ENCODE results near the gene KCTD5.
A peak's percentile ranks its signal among the peaks of the same experiment; 100 is the strongest.
"Not testable (repeated sequence)": the region's sequence is repeated elsewhere in the genome, so short reads cannot be mapped to it uniquely, and the experiment has no call there.

KCTD5 gene

DNA sequence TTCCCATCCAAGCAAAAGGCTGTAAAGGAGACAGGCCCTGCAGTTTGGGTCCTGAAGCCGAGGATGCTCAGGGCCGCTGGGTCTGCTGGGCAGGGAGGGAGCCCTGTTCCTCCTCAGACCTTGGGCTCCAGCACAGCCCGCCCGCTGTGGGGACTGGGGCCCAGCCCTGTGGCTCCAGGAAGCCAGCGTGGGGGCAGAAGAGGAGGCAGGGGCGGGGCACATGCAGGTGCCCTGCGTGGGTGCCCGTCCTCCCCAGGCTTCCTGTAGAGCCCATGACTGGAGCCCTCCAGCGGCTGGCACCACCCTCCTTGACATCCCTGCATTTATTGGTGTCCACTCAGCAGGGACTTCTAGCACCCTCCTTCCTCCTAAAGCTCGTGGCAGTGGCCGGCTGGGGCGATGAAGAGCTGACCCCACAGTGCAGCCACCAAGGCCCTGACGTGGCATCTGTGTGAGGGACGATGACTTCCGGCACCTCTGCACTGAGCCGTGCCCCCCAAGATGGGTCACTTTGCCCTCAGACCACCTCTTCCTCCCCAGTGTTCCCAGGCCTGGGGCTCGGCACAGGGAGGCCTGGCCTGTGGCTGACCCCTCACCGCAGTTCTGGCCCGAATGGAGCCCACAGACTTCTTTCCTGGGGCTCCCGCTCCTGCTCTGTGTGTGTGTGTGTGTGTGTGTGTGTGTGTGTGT is 27.8 kb downstream of the KCTD5 start:
- no peak for DNase-seq (ENCODE audit: low spot score)

GRCh38 chr16:2710711-2711231 is 28.4 kb downstream of the KCTD5 start:
- peak; percentile 32 for DNase-seq (ENCODE audit: low spot score)

GRCh38 chr16:2711370-2712062 is 29.2 kb downstream of the KCTD5 start:
- no peak for DNase-seq (ENCODE audit: low spot score)

- no peak for DNase-seq (ENCODE audit: low spot score)
Observed at GRCh38 chr16:2712063-2712441, 29.7 kb downstream of the KCTD5 start.

DNA sequence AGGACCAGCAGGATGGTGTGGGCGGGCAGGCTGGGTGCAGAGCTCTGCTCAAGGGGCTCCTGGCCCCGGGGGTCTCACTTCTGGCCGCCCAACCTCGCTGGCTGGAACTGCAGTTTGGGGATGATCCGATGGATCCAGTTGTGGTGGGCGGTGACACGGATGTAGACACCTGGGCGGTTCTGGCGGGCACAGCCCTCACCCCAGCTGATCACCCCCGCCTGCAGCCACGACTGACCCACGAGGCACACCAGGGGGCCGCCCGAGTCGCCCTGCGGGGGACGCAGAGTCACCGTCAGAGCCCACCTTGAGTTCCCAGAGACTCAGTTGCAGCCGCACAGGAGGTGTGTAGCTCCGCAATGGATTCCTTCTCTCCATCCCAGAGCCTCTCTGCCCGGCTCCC is 30.2 kb downstream of the KCTD5 start:
- no peak for DNase-seq (ENCODE audit: low spot score)

DNA sequence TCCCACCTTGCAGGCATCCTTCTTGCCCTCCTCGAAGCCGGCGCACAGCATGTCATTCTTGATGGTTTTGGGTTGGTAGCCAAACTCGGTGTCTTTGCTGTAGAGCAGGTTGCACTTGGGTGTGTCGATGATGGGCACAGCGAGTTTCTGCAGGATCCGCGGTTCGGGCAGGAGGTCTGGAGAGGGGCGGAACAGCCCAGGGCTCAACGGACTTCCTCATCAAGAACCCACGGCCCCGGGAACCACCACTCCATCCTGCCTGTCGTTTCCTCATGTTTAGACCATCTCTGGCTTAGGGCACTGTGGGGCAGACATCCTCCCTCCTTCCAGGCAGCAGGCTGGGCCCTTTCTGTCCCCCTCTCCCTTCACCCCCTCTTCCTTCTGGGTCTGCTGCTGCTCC is 31.2 kb downstream of the KCTD5 start:
- DNase-seq (ENCODE audit: low spot score) = no peak

DNA sequence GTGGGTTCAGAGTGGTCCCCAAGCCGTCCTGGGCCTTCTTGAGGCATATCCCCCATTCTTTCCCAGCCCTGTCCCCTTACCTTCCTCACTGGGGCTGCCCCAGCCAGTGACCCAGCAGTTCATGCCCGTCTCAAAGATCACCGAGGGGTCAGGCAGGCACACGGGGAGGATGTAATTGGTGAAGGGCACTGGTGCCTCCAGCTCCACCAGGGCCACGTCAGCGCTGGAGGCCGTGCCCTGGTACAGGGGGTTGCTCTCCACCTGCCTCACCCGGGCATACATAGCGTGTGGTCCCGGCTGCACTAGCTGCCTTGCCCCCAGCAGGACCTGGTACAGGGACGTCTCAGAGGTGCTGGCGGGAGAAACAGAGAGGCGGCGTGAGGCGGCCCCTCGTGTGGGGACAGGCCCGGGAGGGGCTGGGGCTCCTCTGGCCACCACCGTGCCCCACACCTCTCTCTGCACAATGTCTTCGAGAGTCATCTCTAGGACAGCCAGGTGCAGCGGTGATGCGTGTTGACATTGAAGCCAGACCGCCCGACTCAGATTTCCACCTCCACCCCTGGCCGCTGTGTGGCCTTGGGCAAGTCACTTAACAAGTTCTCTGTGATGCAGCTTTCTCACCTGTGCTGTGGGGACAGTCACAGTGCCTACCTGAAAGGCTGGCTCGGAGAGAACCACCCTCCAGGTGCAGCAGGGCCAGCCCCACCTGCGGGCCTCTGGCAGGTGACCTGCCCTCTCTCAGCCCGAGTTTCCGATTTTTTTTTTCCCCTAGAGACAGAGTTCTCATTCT is 31.9 kb downstream of the KCTD5 start:
- DNase-seq (ENCODE audit: low spot score) = no peak

DNA sequence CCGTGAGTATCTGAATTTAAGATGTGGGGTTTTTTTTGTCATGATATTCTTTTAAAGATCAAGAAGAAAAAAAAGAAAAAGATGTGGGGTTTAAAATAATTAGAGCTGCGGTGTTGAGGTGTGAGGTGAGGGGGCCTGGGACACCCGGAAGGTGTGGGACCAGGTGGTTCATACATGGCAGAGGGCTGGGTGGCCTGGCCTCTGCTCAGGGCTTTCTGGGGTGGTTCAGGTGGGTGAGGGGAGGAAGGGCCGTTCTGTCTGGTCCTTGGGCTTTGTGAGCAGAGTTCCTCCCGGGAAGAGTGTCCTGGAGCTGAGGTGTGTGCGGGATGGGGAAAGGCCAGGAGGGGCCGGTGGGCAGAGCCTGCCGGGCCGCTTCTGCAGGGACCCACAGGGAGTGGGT is 32.7 kb downstream of the KCTD5 start:
- DNase-seq (ENCODE audit: low spot score) = no peak

DNA sequence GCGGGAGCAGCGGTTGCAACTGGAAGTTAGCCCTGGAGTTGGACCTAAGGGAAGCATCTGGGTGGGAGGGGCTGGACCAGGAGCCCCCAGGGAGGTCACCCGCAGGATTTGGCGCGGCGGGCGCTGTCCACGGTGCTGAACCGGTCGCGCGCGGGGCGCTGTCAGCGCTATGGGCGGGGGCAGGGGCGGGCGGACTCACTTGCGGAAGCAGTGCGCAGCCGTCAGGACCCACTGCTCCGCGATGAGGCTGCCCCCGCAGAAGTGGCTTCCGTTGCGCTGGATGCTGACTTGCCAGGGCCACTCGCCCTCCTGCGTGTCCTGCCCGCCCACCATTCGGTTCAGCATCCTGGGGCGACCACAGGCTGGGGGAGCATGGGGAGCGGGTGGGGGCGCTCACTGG is 33.2 kb downstream of the KCTD5 start:
- no peak for DNase-seq (ENCODE audit: low spot score)

GRCh38 chr16:2715966-2716885 is 33.9 kb downstream of the KCTD5 start:
- DNase-seq (ENCODE audit: low spot score) = no peak

DNA sequence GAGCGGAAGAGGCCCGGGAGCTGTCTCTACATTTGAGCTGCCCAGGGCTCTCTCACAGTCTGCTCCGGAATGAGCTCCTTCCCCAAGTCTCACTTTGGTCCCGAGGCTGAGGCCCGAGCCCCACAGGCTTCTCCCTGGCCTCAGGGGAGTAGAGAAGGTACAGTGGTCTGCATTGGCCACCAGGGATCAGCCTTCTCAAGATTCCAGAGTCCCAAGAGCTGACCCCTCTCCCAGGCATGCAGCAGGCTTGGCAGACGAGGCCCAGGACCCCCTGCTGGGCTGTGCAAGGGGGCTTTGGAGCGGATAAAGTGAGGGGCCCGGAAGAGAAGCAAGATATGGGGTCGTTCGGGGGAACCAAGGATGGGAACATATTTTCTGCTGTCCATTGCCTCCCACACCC is 34.6 kb downstream of the KCTD5 start:
- DNase-seq (ENCODE audit: low spot score) = peak; percentile 34

DNA sequence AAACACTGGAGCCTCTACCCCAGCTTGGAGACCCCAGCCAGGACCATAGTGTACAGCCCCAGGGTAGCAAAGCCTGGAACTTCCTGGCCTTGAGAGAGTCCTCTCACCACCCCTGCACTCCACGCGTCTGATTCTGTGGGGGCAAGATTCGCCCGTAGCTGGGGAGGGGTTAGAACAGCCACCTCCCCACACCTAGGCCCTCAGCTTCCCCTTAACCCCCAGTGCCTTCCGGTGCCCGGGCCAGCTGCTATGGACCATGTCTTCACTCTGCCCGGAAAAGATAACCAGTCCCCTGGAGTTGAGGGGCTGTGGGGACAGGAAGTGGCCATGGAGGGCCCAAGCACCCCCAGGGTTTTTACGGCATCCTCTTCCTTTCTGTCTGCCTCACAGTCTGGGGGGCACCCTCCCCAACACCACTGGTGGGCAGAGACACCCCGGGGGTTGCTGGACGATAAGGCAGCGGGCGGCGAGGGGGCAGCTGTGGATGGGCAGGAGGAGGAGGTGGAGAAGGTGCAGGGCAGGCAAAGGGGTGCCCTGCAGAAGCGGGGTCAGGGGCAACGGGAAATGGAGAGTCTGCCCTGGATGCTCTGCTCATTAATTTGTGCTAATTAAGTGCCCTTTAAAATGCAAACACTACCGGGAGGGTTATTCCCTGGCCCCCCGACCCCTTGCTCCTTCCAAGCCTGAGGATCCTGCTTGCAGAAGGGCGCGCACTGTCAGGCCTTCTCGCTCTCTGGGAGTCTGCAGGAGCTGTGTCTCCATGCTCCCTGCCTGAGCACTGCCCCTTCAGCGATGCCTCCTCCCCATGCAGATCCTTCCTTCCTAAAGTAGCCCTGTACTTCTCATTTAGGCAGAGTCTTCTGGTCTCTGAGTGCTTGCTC is 35.3 kb downstream of the KCTD5 start:
- DNase-seq (ENCODE audit: low spot score) = no peak

DNA sequence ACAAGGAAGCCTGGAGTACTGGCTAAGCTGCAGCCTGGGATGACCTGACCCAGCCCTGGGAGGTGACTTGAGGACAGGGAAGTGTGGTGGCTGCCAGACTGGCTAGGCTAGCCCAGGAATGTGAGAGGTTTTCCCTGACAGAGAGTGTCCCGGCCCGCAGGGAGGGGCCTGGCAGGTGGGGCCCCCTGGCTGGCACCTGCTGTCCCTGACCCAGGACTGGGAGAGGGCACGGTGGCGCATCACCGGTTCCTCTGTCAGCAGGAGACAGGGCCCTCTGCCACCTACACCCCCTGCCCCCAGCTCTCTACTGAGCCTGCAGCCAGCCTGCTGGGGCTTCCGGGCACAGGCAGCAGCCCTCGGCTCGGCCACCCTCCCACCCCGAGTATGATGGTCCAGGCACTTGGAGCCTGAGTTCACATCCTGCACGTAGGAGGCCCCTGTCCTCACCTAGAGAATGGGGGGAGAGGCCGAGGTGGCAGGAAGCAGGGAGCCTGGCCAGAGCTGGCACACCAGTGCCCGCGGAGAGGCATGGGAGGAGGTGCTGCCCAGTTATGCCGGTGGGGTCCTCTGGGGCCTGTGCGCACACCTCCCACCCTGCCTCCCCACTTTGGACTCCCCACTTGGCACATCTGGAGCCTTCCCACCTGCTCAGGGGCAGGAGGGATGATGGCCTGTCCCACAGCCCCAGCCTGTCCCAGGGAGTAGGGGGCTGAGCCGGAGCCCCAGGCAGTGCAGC is 37.2 kb downstream of the KCTD5 start:
- DNase-seq (ENCODE audit: low spot score) = no peak

DNA sequence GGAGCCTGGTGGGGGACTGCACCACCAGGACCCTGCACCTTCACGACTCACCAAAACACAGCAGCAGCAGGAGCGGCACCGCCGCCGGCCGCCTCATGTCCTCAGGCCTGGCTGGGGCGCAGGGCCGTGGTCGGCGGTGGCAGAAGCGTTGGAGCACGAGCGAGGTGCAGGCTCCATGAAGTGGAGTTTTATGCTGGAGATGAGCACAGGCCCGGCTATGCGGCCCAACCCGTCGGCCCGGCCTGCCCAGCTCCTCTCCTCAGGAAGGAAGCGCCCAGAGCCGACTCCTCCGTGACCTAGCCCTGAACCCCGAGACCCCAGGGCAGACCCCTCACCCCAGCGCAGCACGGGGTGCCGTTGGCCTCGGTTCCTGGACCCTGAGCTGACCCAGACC is 37.7 kb downstream of the KCTD5 start, which contains the start of gene PRSS27:
TSS of gene PRSS27 (minus strand) at position 161 of the 394 bp plus-strand sequence. CDS start at position 97, 64 bp downstream.
- DNase-seq (ENCODE audit: low spot score) = no peak

GRCh38 chr16:2720719-2721633 is 38.7 kb downstream of the KCTD5 start:
- DNase-seq (ENCODE audit: low spot score) = peak; percentile 75

DNA sequence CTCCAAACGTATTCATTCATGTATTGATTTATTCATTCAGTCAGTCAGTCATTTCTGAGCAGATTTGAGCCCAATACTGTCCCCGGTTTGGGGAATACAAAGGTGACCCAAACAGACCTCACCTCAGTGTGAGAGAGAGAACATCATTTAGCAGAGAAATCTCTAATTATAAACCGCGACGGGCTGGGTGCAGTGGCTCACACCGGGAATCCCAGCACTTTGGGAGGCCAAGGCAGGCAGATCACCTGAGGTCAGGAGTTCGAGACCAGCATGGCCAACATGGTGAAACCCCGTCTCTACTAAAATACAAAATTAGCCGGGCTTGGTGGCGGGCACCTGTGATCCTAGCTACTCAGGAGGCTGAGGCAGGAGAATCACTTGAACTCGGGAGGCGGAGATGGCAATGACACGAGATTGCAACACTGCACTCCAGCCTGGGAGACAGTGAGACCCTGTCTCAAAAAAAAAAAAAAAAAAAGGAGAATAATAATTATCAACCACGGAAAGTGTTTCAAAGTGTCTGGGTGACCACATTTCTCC is 39.4 kb downstream of the KCTD5 start:
- DNase-seq (ENCODE audit: low spot score) = not testable (repeated sequence)

- DNase-seq (ENCODE audit: low spot score) = no peak
Observed at GRCh38 chr16:2724088-2724676, 41.9 kb downstream of the KCTD5 start.

- DNase-seq (ENCODE audit: low spot score) = no peak
Observed at GRCh38 chr16:2724816-2725348, 42.6 kb downstream of the KCTD5 start.
